Endodermal cell (in vitro differentiated cells): Measurements from ENCODE around the gene MARK3. TPM values are rescaled to one million over a fixed set of nuclear protein-coding genes. Genes with fewer than 3 reads are reported as not detected.

ENCODE experiments used
- DNase-seq: peaks from one replicate; pipeline ENCODE4 v3.0.0-alpha.2; 2017
- H3K27ac ChIP-seq: 2 replicates; pipeline ENCODE4 v1.5.1; 2013; ENCODE audit warnings: mild to moderate bottlenecking, low read depth, low read length, moderate library complexity
- H3K27me3 ChIP-seq: 2 replicates; pipeline ENCODE4 v1.6.1; 2013; ENCODE audit warnings: mild to moderate bottlenecking, low read length, moderate library complexity; ENCODE audit not compliant: insufficient read depth, control insufficient read depth, poor library complexity, severe bottlenecking
- H3K36me3 ChIP-seq: 2 replicates; pipeline ENCODE4 v1.7.0; 2013; ENCODE audit warnings: mild to moderate bottlenecking, low read length, moderate library complexity; ENCODE audit not compliant: control insufficient read depth, insufficient read depth
- H3K4me1 ChIP-seq: one replicate; pipeline ENCODE4 v1.7.0; 2013; ENCODE audit warnings: low read length; ENCODE audit not compliant: control insufficient read depth, insufficient read depth
- H3K4me3 ChIP-seq: 2 replicates; pipeline ENCODE4 v1.5.1; 2013; ENCODE audit warnings: mild to moderate bottlenecking, low read length, moderate library complexity
- H3K9ac ChIP-seq: 2 replicates; pipeline ENCODE4 v1.6.1; 2013; ENCODE audit warnings: mild to moderate bottlenecking, low read length, moderate library complexity; ENCODE audit not compliant: poor library complexity, severe bottlenecking; ENCODE audit errors: extremely low read depth
- H3K9me3 ChIP-seq: 2 replicates; pipeline ENCODE4 v1.6.1; 2013; ENCODE audit warnings: mild to moderate bottlenecking, low read length, moderate library complexity; ENCODE audit not compliant: control insufficient read depth
- H3K27ac Mint-ChIP-seq: 2 replicates; pipeline ENCODE4 v1.8.0; 2020; ENCODE audit warnings: mixed read lengths
- H3K27me3 Mint-ChIP-seq: 2 replicates; pipeline ENCODE4 v1.8.0; 2021; ENCODE audit warnings: mild to moderate bottlenecking, mixed read lengths; ENCODE audit not compliant: insufficient read depth
- H3K36me3 Mint-ChIP-seq: 2 replicates; pipeline ENCODE4 v1.8.0; 2020; ENCODE audit warnings: low read depth, mixed read lengths
- H3K4me1 Mint-ChIP-seq: 2 replicates; pipeline ENCODE4 v1.8.0; 2020; ENCODE audit warnings: mixed read lengths
- H3K4me3 Mint-ChIP-seq: 2 replicates; pipeline ENCODE4 v1.8.0; 2020; ENCODE audit warnings: mild to moderate bottlenecking, moderate library complexity, mixed read lengths
- H3K9me3 Mint-ChIP-seq: 2 replicates; pipeline ENCODE4 v1.8.0; 2020; ENCODE audit warnings: mild to moderate bottlenecking, mixed read lengths
- CTCF ChIP-seq: fragments of 200-600 bp; sonication (generic); conservative IDR thresholded peaks from 2 replicates; pipeline ENCODE4 v1.5.0; 2021; ENCODE audit warnings: antibody characterized with exemption, mild to moderate bottlenecking
- WGBS, 2 experiments: methylation state at CpG; one replicate each; pipeline versions ENCODE4 v1.1.5 to v1.1.7; 2013; ENCODE audit warnings: missing lambda C conversion rate in 2 of 2, mixed read lengths in 1 of 2; ENCODE audit not compliant: insufficient coverage in 1 of 2, insufficient read length in 1 of 2; 5-methylcytosine and 5-hydroxymethylcytosine counted together
- total RNA-seq, 2 donors: library from RNA; stranded (reverse); fragmentation: NEBNext Ultra II Directional in 1 of 2; extraction: Animal tissue kit (Norgen Biotek cat#: 25700) in 1 of 2; gene quantifications; 2 replicates in 1 of 2; 3 replicates in 1 of 2; pipeline ENCODE4 v1.2.1, GENCODE V29; 2021

The MARK3 gene
- total RNA-seq, 2 donors from 2014 or later: 95.8 to 106 TPM

DNA sequence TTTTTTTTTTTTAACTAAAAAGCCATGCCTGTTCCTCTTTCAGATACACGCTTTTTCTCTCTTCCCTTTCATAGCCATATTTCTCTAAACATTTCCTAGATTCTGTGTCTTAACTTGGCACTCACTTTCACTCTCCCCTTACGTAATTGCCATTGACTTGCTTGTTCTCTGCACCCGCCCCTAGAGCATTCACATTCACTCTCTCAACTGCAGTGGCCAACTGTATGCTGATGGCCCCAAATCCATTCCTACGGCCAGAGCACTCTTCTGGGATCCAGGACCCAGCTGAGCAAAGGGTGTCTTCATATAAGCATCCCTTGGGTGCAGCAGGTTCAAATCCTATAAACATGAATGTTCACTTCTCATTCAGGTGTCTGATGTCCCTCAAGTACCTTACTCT, 77.9 kb downstream of the MARK3 start:
- Histone ChIP-seq H3K4me3 (no peak overlapping the region), H3K36me3 (peaks cover 86% of the 10 kb centered on the region), H3K27ac (no peak overlapping the region), H3K9me3 (no peaks in the 10 kb centered on the region), H3K27me3 (no peaks in the 10 kb centered on the region), H3K4me1 (no peaks in the 10 kb centered on the region), H3K9ac (no peak overlapping the region)
- no peak overlapping the region for H3K27ac Mint-ChIP-seq
- WGBS, 2 experiments: 89 to 92% methylated on average over 4 of the region's 4 CpGs
- DNase-seq: no peak
- H3K9me3 Mint-ChIP-seq: no peaks in the 10 kb centered on the region
- no peak overlapping the region for H3K4me3 Mint-ChIP-seq
- peaks cover 65% of the 10 kb centered on the region for H3K36me3 Mint-ChIP-seq
- no peaks in the 10 kb centered on the region for H3K27me3 Mint-ChIP-seq
- peaks cover 4% of the 10 kb centered on the region for H3K4me1 Mint-ChIP-seq
- no peak for TF ChIP-seq CTCF

DNA sequence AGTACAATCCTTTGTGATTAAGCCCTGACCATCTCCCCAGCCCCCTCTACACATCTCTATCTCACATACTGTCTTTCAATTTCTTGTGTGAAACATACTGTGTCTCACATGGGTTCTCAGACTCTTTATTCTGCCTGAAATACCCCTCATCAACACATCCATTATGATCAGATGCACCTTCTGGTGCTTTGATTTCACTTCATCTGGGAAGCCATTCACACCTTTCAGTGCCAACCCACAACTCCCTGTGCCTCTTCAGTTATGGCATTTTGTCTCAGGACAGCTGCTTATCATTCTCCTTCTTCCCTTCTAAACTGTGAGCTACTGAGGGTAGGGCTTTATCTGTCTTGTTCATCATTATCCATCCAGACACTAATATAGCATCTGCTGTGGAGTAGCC, 78.6 kb downstream of the MARK3 start:
- Histone ChIP-seq H3K36me3 (peaks cover 88% of the 10 kb centered on the region), H3K27ac (no peak overlapping the region), H3K4me3 (no peak overlapping the region), H3K4me1 (no peaks in the 10 kb centered on the region), H3K27me3 (no peaks in the 10 kb centered on the region), H3K9me3 (no peaks in the 10 kb centered on the region), H3K9ac (no peak overlapping the region)
- H3K27ac Mint-ChIP-seq: no peak overlapping the region
- H3K36me3 Mint-ChIP-seq: peaks cover 71% of the 10 kb centered on the region
- H3K27me3 Mint-ChIP-seq: no peaks in the 10 kb centered on the region
- no peaks in the 10 kb centered on the region for H3K9me3 Mint-ChIP-seq
- no peak overlapping the region for H3K4me3 Mint-ChIP-seq
- no peak for TF ChIP-seq CTCF
- no peak for DNase-seq
- H3K4me1 Mint-ChIP-seq: peaks cover 4% of the 10 kb centered on the region

GRCh38 chr14:103472939-103473338, 87.7 kb downstream of the MARK3 start:
- H3K27ac ChIP-seq: no peak overlapping the region
- H3K9me3 Mint-ChIP-seq: no peaks in the 10 kb centered on the region
- no peak for DNase-seq
- H3K27me3 ChIP-seq: no peaks in the 10 kb centered on the region
- peaks cover 77% of the 10 kb centered on the region for H3K36me3 ChIP-seq
- WGBS, 2 experiments: 94 to 100% methylated on average over 3 to 5 of the region's 5 CpGs
- no peak overlapping the region for H3K9ac ChIP-seq
- no peak overlapping the region for H3K4me3 ChIP-seq
- H3K27ac Mint-ChIP-seq: peak overlapping the region; percentile 27
- no peaks in the 10 kb centered on the region for H3K27me3 Mint-ChIP-seq
- H3K4me1 Mint-ChIP-seq: no peaks in the 10 kb centered on the region
- H3K4me3 Mint-ChIP-seq: no peak overlapping the region
- no peak for TF ChIP-seq CTCF
- no peaks in the 10 kb centered on the region for H3K9me3 ChIP-seq
- H3K4me1 ChIP-seq: no peaks in the 10 kb centered on the region
- peaks cover 68% of the 10 kb centered on the region for H3K36me3 Mint-ChIP-seq
